ENCODE measurements around the gene PITX2. TPM values are rescaled to one million over a fixed set of nuclear protein-coding genes. Genes with fewer than 3 reads are reported as not detected.

The PITX2 gene
- total RNA-seq, 1 donor from 2014 or later: not detected

DNA sequence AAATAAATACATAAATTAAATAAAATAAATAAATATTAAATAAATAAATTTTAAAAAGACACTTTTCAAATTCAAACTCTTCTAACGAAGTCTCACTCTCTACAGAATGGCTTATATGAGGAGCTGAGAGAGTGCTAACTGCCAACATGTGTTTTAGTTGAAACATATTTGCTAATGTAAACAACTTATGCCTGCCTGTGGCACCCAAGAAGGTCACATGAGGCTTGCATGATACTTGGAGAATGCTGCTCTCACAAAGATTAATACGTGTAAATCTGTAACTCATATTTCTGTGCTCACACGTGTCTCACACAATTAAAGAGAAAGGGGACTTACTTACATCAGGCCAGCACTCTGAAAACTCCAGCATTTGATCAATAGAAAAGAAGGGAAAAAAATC is 43.2 kb upstream of the PITX2 start:
- intact Hi-C loops (cut with DNase I): no loop called here
- H3K27ac ChIP-seq: no peak overlapping the region
- H3K36me3 ChIP-seq: no peaks in the 10 kb centered on the region
- peaks cover 0 to 2% of the 10 kb centered on the region in 2 donors for H3K4me1 ChIP-seq
- no peaks in the 10 kb centered on the region for H3K27me3 ChIP-seq
- TF ChIP-seq CTCF (IDR thresholded peaks at IDR 0.05): no peak
- no peak for DNase-seq (ENCODE audit: low spot score in 2 of 2)
- H3K9me3 ChIP-seq: no peaks in the 10 kb centered on the region
- no peak overlapping the region for H3K4me3 ChIP-seq

GRCh38 chr4:110663738-110664444 is 41.0 kb upstream of the PITX2 start:
- Histone ChIP-seq H3K4me1 (peaks cover 0 to 2% of the 10 kb centered on the region in 2 donors), H3K27me3 (no peaks in the 10 kb centered on the region), H3K4me3 (no peak overlapping the region), H3K36me3 (no peaks in the 10 kb centered on the region), H3K27ac (no peak overlapping the region), H3K9me3 (no peaks in the 10 kb centered on the region)
- DNase-seq (ENCODE audit: low spot score in 2 of 2): no peak
- TF ChIP-seq CTCF (IDR thresholded peaks at IDR 0.05): no peak
- intact Hi-C loops (cut with DNase I): no loop called here

GRCh38 chr4:110663206-110663605 is 40.3 kb upstream of the PITX2 start:
- Histone ChIP-seq H3K27ac (no peak overlapping the region), H3K36me3 (no peaks in the 10 kb centered on the region), H3K4me3 (no peak overlapping the region), H3K27me3 (no peaks in the 10 kb centered on the region), H3K9me3 (no peaks in the 10 kb centered on the region), H3K4me1 (peaks cover 0 to 2% of the 10 kb centered on the region in 2 donors)
- intact Hi-C loops (cut with DNase I): no loop called here
- no peak for DNase-seq (ENCODE audit: low spot score in 2 of 2)
- TF ChIP-seq CTCF (IDR thresholded peaks at IDR 0.05): no peak

GRCh38 chr4:110660755-110661154 is 37.9 kb upstream of the PITX2 start:
- no peak overlapping the region for H3K27ac ChIP-seq
- no peaks in the 10 kb centered on the region for H3K4me1 ChIP-seq
- H3K36me3 ChIP-seq: no peaks in the 10 kb centered on the region
- no peak for DNase-seq (ENCODE audit: low spot score in 2 of 2)
- no peak overlapping the region for H3K4me3 ChIP-seq
- intact Hi-C loops (cut with DNase I): no loop called here
- no peaks in the 10 kb centered on the region for H3K27me3 ChIP-seq
- no peak for TF ChIP-seq CTCF (IDR thresholded peaks at IDR 0.05)
- no peaks in the 10 kb centered on the region for H3K9me3 ChIP-seq

GRCh38 chr4:110654254-110654635 is 31.4 kb upstream of the PITX2 start:
- no peak overlapping the region for H3K27ac ChIP-seq
- no peak overlapping the region for H3K4me3 ChIP-seq
- DNase-seq (ENCODE audit: low spot score in 2 of 2): no peak
- intact Hi-C loops (cut with DNase I): no loop called here
- H3K36me3 ChIP-seq: no peaks in the 10 kb centered on the region
- H3K4me1 ChIP-seq: no peaks in the 10 kb centered on the region
- TF ChIP-seq CTCF (IDR thresholded peaks at IDR 0.05): no peak
- no peaks in the 10 kb centered on the region for H3K27me3 ChIP-seq
- H3K9me3 ChIP-seq: no peaks in the 10 kb centered on the region
